GM13977 (cell line): ENCODE data around the gene CNTN1.

Experiments used
- DNase-seq: peaks from one replicate; pipeline ENCODE4 v3.0.0; 2012; ENCODE audit warnings: low spot score
- CTCF ChIP-seq: IDR thresholded peaks from 2 replicates; pipeline ENCODE4 v1.5.1; 2012; ENCODE audit warnings: mild to moderate bottlenecking, control low read depth; ENCODE audit not compliant: insufficient read depth; ENCODE audit errors: extremely low read depth, missing control alignments
- in situ Hi-C: fragments of 300-500 bp; cut with MboI; formaldehyde crosslinking; loops from one replicate; pipeline ENCODE4 v1.12.0; 2022; ENCODE audit warnings: low sequenced_read_pairs, low pct_unique_long_range_greater_than_20kb, mixed read lengths, inconsistent platforms; ENCODE audit not compliant: unreplicated experiment

The CNTN1 gene

GRCh38 chr12:41019461-41019860 lies 327.2 kb downstream of the CNTN1 start:
- TF ChIP-seq CTCF = no peak
- in situ Hi-C loops = no loop called here
- no peak for DNase-seq

- in situ Hi-C loops = no loop called here
- no peak for TF ChIP-seq CTCF
Measured at GRCh38 chr12:41023836-41024235, 331.6 kb downstream of the CNTN1 start.

DNA sequence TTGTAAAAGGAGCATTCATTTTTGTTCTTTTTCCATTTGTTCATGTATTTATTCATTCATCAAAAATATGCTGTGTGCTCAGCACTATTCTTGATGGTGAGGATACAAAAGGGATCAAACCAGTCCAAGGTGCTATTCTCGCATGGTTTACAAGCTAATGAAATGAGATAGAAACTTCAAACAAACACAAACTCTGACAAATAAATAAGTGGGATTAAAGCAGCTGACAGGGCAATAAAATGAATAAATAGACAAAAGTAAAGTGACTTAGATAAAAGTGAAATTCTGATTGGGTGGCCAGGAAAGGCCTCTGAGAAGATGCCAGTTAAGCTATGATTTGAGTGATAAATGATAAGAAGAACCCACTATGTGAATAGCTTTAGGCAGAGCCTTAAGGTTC lies 333.9 kb downstream of the CNTN1 start:
- no peak for DNase-seq
- TF ChIP-seq CTCF = no peak
- in situ Hi-C loops = no loop called here

More at GRCh38 chr12:41023836-41024235, 331.6 kb downstream of the CNTN1 start:
- DNase-seq = no peak

GRCh38 chr12:41032386-41032785 lies 340.1 kb downstream of the CNTN1 start:
- in situ Hi-C loops = no loop called here
- no peak for DNase-seq
- no peak for TF ChIP-seq CTCF

DNA sequence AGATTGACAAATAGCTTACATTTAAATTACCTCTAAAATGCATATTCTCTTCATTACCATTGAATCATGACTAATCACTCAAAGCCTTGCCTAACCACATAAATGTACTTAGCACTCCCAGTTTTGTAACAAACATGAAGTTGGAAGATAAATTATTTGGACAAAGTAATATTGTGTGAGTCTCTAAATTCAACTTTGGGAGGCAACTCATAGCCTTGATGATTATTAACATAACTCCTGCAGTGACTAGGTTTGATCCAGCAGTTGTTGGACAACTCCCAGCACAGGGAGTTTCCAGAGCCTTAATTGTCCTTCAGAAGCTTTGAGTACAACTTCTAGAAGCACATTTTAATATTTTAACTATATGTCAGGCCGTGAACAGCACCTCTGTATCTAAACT lies 342.4 kb downstream of the CNTN1 start:
- in situ Hi-C loops = no loop called here
- no peak for TF ChIP-seq CTCF
- DNase-seq = no peak

- in situ Hi-C loops = no loop called here
- no peak for TF ChIP-seq CTCF
- no peak for DNase-seq
Measured at GRCh38 chr12:41039461-41039860, 347.2 kb downstream of the CNTN1 start.

- no peak for TF ChIP-seq CTCF
- DNase-seq = no peak
- in situ Hi-C loops = no loop called here
Measured at GRCh38 chr12:41045509-41045908, 353.3 kb downstream of the CNTN1 start.
